ENCODE results near the gene EIF4G1. TPM values are rescaled to one million over a fixed set of nuclear protein-coding genes. Genes with fewer than 3 reads are reported as not detected.
A peak's percentile ranks its signal among the peaks of the same experiment; 100 is the strongest.

EIF4G1 gene, protein sequence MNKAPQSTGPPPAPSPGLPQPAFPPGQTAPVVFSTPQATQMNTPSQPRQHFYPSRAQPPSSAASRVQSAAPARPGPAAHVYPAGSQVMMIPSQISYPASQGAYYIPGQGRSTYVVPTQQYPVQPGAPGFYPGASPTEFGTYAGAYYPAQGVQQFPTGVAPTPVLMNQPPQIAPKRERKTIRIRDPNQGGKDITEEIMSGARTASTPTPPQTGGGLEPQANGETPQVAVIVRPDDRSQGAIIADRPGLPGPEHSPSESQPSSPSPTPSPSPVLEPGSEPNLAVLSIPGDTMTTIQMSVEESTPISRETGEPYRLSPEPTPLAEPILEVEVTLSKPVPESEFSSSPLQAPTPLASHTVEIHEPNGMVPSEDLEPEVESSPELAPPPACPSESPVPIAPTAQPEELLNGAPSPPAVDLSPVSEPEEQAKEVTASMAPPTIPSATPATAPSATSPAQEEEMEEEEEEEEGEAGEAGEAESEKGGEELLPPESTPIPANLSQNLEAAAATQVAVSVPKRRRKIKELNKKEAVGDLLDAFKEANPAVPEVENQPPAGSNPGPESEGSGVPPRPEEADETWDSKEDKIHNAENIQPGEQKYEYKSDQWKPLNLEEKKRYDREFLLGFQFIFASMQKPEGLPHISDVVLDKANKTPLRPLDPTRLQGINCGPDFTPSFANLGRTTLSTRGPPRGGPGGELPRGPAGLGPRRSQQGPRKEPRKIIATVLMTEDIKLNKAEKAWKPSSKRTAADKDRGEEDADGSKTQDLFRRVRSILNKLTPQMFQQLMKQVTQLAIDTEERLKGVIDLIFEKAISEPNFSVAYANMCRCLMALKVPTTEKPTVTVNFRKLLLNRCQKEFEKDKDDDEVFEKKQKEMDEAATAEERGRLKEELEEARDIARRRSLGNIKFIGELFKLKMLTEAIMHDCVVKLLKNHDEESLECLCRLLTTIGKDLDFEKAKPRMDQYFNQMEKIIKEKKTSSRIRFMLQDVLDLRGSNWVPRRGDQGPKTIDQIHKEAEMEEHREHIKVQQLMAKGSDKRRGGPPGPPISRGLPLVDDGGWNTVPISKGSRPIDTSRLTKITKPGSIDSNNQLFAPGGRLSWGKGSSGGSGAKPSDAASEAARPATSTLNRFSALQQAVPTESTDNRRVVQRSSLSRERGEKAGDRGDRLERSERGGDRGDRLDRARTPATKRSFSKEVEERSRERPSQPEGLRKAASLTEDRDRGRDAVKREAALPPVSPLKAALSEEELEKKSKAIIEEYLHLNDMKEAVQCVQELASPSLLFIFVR (N-terminal part only)
- 118 TPM for total RNA-seq

DNA sequence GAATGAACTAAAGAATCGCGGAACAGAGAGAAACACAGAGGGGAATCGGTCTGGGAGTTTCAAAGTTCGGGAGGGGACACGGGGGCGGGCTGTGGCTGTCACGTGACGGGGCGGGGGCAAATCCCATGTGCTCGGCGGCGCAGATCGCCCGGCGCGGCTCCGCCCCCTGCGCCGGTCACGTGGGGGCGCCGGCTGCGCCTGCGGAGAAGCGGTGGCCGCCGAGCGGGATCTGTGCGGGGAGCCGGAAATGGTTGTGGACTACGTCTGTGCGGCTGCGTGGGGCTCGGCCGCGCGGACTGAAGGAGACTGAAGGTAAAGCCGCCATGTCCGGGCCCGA, at the start of gene EIF4G1:
EIF4G1 (plus strand) TSS at position 244 of the 337 bp plus-strand sequence. CDS start 1,191 bp downstream, outside the sequence.

DNA sequence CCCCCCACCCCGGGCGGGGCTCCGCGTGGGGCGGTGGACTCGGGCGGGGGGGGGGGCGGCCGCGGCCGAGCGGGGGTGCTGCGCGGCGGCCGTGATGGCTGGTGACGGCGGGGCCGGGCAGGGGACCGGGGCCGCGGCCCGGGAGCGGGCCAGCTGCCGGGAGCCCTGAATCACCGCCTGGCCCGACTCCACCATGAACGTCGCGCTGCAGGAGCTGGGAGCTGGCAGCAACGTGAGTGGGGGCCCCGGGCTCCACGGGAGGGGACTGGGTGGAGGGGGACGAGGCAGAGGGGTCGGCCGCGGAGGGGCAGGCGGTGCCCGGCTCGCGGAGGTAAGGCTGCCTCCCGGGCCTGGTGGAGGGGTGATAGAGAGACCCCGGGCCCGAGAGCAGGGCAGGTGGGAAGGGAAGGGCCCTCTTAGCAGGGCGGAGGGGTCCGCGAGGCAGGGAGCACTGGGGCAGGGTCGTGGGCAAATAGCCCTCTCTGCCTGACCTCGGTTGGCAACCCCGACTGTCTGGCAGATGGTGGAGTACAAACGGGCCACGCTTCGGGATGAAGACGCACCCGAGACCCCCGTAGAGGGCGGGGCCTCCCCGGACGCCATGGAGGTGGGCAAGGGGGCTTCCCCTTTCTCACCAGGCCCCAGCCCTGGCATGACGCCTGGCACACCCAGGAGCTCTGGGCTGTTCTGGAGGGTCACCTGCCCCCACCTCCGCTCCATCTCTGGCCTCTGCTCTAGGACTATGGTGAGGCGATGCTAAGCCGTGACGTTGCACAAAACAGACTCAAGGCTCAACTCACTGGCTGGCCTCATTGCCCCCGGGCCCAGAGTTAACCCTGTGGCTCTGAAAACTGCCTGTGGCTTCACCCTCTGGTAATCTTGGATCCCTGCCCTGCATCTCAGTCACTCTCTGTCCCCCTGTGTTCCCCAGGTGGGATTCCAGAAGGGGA, 38.2 kb upstream of the EIF4G1 start, which contains the start of gene ECE2:
ECE2 (plus strand) TSS at position 62 of the 950 bp plus-strand sequence; CDS start at position 194, 132 bp downstream.

DNA sequence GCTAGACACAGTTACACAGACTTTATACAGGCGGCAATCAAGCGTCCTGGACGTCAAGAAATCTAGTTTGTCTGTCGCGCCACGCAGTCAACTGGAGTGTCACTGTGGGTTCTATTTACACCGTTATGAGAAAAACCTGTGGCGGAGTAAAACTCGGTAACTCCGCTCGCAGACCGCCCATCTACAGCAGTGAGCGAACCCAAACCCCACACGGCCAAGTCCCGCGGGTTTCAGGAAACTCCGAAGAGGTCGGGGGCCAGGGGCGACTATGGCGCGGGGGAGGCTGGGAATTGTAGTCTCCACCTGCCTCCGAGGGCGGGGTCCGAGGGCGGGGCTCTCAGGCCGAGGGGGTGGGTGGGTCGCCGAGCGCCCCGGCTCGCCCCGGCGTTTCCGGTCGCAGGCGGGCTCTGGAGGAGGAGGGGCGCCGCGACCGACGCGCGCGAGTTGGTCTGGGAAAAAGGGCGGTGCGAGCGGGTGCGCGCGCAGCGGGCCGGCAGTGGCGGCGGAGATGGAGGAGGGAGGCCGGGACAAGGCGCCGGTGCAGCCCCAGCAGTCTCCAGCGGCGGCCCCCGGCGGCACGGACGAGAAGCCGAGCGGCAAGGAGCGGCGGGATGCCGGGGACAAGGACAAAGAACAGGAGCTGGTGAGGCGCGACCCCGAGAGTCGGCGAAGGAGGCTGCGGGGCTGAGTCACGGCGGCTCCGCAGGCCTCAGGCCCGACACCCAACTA, 15.5 kb upstream of the EIF4G1 start, which contains the start of gene PSMD2:
PSMD2 (plus strand) TSS at position 483 of the 729 bp plus-strand sequence; CDS start at position 509, 26 bp downstream.

DNA sequence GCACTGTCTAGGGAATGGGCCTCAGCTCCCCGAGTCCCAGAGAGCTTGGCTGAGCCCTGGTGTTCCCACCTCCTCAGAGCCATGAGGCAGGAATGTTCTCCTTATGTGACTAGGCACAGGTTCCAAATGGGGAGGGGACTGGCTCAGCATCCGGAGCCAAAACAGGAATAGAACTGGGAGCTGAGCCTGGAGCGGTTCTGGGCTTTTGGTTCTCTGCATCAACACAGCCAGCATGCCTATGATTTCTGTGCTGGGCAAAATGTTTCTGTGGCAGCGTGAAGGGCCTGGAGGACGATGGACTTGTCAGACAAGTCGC, 23.0 kb downstream of the EIF4G1 start, which contains the start of gene FAM131A:
FAM131A (plus strand) TSS at position 202 of the 316 bp plus-strand sequence; CDS start at position 233, 31 bp downstream.

DNA sequence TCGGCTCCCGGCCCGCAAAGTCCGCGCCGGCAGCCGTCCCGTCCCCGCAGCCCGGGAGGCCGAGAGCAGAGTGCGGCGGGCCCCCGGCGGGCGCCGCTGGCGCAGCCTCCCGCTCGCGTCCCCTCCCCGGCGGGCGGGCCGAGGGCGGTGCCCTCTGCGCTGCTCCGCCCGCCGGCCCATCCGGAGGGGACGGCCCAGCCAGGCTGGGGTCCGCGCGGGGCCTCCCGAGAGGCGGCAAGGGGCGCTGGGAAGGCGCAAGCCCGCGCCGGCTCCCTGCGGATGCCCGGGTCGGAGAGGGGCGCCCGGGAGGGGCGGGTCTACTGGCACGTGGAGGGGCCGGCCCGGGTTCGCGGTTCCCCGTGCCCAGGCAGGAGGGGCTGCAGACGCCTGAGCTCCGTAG, 47.1 kb downstream of the EIF4G1 start, which contains the start of the genes CLCN2 and POLR2H:
CLCN2 (minus strand) TSS at position 74 of the 400 bp plus-strand sequence. CDS start 126 bp downstream, outside the sequence.
POLR2H (plus strand) TSS at position 179 of the 400 bp plus-strand sequence. CDS start 1,783 bp downstream, outside the sequence.

DNA sequence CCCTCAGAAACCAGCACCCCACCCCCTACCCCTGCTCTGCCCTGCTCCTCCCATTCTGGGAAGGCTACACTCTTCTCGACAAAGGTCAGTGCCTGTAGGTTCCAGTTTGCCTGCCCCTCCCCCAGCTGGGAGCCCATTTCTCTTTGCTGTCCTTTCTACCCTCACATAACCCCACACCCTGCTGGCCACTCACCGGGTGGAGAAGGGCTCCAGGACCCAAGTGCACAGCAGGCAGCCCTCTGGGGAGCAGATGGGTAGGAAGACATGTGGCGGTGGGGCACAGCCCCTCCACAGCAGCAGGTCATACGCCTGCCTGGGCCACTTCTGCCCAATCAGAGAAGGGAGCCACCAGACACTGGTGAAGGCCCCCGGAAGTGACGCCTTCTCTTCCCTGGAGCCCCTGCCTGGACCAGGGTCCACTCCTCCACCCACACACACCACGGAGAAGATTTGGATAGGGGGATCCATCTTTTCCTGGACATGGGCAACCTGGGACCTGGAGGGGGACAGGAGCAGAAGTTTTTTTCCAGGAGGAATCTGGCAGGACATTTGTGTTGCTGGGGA, 63.6 kb downstream of the EIF4G1 start, which contains the start of gene THPO:
THPO (minus strand) TSS at position 326 of the 564 bp plus-strand sequence. CDS start 1,948 bp downstream, outside the sequence.

DNA sequence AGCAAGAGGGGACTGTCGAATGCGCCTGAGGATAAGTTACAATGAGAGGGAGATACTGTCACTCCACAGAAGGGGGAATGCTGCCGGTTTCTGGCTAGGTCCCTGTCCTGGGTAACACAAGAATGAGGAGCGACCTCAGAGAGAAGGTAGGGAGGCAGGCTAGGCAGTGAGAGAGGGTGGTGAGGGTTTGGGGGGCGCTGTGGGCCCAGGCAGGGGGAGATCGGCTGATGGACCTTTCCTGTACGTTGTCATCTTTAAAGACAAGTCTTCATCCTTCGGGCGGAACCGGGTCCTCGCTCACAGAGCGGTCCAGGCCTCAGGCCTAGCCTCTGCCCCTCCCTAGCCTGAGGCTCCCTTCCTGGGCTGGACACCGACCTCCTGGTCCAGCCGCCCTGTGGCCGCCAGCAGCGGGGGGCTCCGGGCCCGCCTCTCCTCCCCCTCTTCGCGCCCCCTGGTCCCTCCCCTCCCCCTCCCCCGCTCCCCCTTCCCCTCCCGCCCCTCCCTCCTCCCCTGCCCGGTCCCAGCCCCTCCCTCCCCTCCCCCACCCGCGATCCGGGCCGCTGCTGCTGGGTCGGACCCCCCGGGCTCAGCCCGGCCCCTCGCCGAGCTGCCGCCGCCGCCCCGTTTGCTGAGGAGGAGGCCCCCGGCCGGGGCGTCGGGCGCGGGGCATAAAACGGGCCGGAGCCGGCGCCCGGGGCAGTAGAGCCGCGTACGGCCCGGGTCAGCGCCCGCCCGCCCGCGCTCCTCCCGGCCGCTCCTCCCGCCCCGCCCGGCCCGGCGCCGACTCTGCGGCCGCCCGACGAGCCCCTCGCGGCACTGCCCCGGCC, 65.2 kb downstream of the EIF4G1 start, which contains the start of gene CHRD:
CHRD (plus strand) TSS at position 697 of the 827 bp plus-strand sequence. CDS start 265 bp downstream, outside the sequence.

Small RNA genes within 50 kb of the gene (small RNA-seq; reads per million reads assigned to genes)
- gene SNORD66 (ENCODE audit: low replicate concordance), result 427 reads per million, percentile 97 among the genes with 10 or more reads in this experiment

Other genes starting within 250 kb of the EIF4G1 start
- gene HTR3E, start 217.5 kb upstream of the EIF4G1 start, total RNA-seq, result not detected
- gene EIF2B5, start 179.2 kb upstream of the EIF4G1 start, total RNA-seq, result 61.7 TPM
- gene DVL3, start 159.2 kb upstream of the EIF4G1 start, total RNA-seq, result 51.6 TPM
- 295 TPM for gene AP2M1, start 139.8 kb upstream of the EIF4G1 start, total RNA-seq
- gene ABCF3, start 128.4 kb upstream of the EIF4G1 start, total RNA-seq, result 79.2 TPM
- 0.63 TPM for gene VWA5B2, start 85.0 kb upstream of the EIF4G1 start, total RNA-seq
- gene ALG3, start 65.6 kb upstream of the EIF4G1 start, total RNA-seq, result 15.7 TPM
- gene EEF1AKMT4, start 64.9 kb upstream of the EIF4G1 start, total RNA-seq, result 0.63 TPM
- gene CAMK2N2, start 53.1 kb upstream of the EIF4G1 start, total RNA-seq, result 3.4 TPM
- gene ECE2, start 38.6 kb upstream of the EIF4G1 start, total RNA-seq, result 6.9 TPM
- gene PSMD2, start 15.4 kb upstream of the EIF4G1 start, total RNA-seq, result 260 TPM
- 62.6 TPM for gene FAM131A, start 23.0 kb downstream of the EIF4G1 start, total RNA-seq
- 15.0 TPM for gene CLCN2, start 47.0 kb downstream of the EIF4G1 start, total RNA-seq
- gene POLR2H, start 47.1 kb downstream of the EIF4G1 start, total RNA-seq, result 44.1 TPM
- 0.63 TPM for gene THPO, start 63.6 kb downstream of the EIF4G1 start, total RNA-seq
- gene CHRD, start 65.4 kb downstream of the EIF4G1 start, total RNA-seq, result 12.5 TPM
- 5.3 TPM for gene EPHB3, start 247.2 kb downstream of the EIF4G1 start, total RNA-seq